ENCODE measurements around the gene PITPNC1.
"Not testable (repeated sequence)": the region's sequence is repeated elsewhere in the genome, so short reads cannot be mapped to it uniquely, and the experiment has no call there.

Gene PITPNC1

DNA sequence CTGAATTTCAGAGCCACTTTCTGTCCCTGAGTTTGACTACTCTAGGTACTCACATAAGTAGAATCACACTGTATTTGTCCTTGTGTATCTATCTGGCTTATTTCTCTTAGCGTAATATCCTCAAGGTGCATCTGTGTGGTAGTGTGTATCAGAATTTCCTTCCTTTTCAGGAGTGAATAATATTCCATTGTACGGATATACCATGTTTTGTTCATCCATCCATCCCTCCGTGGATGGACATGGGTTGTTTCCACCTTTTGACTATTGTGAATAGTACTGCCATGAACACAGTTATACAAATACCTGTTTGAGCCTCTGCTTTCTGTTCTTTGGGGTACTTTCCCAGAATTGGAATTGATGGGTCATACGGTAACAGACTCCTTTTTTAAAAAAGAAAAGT, 111.7 kb downstream of the PITPNC1 start:
- DNase-seq (ENCODE audit: low spot score) = no peak

DNA sequence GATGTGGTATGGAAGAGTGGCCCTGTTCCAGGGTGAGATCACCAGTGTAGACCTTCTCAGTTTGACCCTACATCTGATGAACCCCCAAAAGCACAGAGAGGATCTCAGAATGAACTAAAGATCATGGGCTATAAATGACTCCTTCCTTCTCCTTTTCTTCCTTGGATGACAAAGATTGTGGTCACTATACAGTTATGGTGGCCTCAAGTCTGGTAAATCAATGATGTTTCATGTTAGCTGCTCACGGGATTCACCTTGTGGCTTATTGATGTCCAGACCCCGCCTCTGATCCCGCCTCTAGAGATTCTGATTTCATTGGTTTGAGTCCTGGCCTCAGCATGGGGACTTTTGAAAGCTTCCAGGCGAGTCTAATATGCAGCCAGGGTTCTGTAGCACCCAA, 112.2 kb downstream of the PITPNC1 start:
- no peak for DNase-seq (ENCODE audit: low spot score)

DNA sequence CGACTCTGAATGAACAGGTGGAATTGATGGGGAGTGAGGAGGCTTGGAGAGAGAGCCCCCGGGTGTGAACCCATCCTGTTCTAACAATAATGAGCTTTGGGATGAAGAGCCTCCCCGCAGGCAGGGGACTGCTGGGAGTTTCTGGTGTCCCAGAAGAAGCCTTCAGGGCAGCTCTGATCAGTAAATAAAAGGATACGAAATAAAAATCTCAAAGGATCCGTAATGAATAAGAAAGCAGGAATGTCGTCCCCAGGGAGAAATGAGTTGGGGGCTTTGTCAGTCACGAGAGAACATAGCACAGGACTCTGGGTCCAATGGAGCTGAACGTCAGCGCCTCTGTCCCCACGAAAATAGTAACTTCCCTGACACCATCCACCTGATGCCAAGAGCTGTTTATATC, 113.4 kb downstream of the PITPNC1 start:
- DNase-seq (ENCODE audit: low spot score) = no peak

DNA sequence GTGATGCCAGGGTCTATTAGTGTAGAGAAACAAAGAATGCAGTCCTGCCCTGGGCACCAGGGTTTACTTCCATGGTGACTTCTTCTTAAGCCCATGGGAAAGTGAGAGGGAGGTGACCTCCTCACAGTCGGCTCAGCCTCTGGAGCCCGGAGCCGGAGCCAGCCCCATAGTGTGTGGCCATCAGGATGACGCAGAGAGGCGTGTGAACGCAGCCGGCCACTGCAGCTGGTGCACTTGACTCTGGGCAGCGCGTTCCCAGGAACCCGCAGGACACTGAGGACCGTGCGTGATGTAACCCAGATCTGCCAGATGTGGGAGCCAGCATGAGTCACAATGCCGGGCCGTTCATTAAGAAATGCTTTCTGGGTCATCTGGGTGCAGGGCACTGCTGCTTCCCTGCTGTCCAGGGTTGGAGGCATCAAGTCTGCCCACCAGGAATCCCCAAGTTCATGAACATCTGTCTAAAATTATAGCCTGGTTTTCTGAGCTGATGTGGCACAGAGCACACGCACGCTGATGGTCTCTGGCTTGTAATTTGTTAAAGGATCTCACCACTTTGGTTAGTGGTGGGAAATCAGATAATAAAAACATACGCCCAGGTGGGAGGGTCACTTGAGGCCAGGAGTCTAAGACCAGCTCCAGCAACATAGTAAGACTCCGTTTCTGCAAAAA, 114.1 kb downstream of the PITPNC1 start:
- DNase-seq (ENCODE audit: low spot score) = peak; percentile 20

DNA sequence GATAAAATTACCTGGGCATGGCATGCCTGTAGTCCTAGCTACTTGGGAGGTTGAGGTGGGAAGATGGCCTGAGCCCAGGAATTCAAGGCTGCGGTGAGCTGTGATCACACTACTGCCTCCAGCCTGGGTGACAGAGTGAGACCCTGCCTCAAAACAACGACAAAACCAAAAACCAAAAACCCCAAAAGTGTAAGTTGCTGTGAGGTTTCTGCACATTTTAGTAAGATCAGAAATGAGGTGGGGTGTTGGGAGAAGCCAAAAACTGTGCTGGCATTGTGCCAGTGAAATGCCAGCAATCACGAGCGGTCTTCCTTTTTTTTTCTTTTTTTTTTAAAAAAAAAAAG, 114.6 kb downstream of the PITPNC1 start:
- no peak for DNase-seq (ENCODE audit: low spot score)

DNA sequence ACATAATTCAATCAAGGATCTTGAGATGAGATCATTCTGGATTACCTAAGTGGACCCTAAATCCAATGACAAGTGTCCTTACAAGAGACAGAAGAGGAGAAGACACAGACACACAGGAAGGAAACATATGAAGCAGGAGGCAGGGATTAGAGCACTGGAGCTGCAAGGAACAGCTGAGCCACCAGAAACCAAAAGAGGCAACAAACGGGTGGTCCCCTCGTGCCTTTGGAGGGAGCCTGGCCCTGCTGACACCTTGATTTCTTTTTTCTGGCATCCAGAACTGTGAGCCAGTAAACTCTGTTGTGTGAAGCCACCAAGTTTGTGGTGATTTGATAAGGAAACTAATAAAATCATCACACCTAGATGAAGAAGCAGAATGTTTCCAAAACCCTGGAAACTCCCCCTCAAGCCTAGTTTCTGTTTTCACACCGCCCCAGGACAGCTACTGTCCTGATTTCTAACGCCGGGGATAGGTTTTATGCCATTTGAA, 115.2 kb downstream of the PITPNC1 start:
- DNase-seq (ENCODE audit: low spot score) = no peak

DNA sequence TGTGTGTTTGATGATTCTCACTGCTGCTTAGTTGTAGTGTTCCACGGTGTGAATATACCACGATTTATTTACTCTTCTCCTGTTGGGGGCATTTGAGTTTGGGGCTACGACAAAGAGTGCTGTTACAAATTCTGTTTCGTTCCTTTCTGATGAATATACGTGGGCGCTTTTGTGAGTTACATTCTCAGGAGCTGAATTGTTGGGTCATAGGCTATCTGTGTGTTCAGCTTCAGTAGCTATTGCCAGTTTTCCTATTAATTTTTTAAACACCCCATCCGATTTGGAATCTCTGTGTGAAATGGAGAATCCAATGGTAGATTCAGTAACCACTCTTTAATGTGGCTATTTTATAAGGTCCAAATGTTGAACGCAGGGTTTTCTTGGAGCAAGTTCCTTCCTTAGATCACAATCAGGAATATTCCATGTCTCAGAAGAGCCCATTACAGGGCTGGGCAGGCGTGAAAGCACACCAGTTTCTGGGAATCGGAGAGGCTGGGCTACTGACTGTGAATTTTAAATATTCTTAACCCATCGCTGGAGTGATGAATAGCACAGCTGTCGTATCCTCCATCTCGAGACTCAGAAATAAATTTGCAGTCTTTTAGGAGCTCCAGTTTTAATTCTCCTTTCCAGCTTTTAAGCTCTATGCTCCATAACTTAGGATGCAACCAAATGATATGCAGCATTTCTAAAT, 115.9 kb downstream of the PITPNC1 start:
- DNase-seq (ENCODE audit: low spot score) = no peak

DNA sequence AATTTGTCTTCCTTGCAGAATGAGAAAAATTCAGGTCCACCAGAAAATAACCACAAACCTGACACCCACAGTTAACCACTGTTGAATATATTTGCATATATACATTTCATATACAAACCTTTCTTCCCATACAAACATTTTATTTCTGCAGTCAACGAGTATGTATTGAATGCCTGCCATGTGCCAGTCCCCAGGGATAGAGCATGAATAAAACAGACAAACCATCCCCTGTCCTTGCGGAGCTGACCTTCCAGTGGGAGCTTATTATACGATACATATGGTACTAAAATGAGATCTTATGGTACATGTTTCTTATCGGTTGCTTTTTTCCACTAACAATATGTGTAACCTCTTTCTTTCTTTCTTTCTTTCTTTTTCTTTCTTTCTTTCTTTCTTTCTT, 116.7 kb downstream of the PITPNC1 start:
- DNase-seq (ENCODE audit: low spot score) = no peak

DNA sequence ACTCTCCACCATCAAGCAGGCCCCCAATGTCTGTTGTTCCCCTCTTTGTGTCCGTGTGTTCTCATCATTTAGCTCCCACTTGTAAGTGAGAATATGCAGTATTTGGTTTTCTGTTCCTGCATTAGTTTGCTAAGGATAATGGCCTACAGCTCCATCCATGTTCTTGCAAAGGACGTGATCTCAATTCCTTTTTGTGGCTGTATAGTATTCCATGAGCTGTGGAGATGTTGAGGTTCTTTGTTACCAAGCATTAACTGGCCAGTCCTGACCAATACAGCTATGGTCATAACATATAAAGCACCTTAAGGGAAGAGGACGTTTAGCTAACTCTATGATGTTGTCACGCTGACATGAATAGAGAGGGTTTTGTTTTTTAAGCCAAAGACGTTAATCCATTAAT, 118.5 kb downstream of the PITPNC1 start:
- not testable (repeated sequence) for DNase-seq (ENCODE audit: low spot score)

DNA sequence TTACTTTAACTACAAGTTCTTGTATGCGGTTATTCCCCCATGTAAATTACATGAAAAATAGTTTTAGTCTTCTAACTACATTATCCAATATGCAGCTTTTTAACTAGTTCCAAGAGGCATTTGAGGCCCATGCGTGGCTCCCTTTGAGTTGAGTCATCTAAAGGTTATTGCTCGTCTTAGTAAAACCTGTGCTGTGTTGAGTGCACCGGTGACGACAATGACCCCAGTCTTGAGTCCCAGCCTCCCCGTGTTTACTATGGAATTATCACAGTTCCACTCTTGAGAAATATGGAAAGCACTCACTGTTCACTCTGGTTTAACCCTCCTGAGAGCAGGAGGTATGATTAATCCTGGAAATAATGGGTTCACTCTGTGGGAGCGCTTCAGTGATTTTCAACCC, 119.2 kb downstream of the PITPNC1 start:
- DNase-seq (ENCODE audit: low spot score) = no peak

DNA sequence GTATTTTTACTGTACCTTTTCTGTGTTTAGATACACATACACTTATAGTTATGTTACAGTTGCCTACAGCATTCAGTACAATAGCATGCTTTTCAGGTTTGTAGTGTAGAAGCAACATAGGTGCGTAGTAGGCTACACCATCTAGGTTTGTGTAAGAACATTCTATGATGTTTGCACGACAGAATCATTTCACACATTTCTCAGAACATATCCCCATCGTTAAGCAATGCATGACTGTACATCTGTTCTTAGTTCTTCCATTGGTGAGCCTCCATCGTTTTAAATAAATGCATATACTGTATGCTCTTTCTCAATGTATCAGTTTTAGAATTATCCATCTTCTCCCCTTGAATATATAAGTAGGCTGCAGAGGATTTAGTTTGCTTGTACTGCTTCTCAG, 122.6 kb downstream of the PITPNC1 start:
- DNase-seq (ENCODE audit: low spot score) = no peak

DNA sequence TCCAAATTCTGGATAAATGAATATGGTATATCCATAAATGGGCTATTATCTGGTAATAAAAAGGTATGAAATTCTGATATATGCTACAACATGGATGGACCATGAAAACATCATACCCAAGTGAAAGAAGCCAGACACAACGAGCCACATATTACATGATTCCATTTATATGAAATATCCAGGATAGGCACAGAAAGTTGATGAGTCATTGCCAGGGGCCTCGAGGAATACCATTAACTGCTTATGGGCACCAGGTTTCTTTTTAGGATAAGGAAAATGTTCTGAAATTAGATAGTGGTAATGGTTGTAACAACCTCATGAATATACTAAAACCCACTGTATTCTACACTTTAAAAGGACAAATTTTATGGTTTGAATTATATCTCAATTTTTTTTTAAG, 123.2 kb downstream of the PITPNC1 start:
- DNase-seq (ENCODE audit: low spot score) = no peak

DNA sequence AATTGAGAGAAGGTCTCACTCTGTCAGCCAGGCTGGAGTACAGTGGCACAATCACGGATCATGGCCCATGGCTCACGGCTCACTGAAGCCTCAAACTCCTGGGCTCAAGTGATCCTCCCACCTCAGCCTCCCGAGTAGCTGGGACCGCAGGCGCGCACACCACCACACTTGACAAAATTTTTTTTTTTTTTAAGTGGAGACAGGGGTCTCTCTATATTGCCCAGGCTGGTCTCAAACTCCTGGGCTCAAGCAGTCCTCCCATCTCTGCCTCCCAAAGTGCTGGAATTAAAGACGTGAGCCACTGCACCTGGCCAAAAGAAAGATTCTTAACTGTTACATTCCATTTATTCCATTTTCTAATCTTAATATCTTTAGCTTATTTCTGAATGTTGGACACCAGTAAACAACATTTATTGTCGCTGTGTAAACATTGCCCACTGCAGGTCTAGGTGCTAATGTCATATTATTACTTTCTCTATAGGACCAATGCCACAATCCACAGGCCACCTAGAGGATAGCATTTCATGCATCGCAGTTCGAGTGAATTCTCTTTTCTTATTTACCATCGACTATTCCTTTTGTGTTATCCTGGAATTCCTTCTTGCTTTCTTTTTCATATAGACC, 123.7 kb downstream of the PITPNC1 start:
- DNase-seq (ENCODE audit: low spot score) = no peak

DNA sequence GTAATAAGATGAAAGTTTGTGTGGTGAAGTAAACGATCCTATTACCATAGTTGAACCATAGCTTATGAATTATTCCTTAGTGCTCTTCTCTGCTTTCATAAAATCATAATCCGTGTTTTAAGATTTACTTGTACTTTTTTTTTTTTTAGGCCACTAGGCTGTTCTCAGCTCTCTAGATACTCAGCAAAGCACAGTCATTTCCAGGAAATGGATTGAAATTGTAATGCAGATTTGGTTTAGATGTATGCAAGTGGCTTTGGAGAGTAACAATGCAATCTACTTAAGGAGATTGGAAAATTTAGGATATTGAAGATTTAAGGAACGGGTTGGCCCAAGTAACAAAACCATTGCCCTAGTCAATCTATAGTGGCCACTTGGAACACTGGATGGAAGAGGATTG, 125.1 kb downstream of the PITPNC1 start:
- DNase-seq (ENCODE audit: low spot score) = no peak

DNA sequence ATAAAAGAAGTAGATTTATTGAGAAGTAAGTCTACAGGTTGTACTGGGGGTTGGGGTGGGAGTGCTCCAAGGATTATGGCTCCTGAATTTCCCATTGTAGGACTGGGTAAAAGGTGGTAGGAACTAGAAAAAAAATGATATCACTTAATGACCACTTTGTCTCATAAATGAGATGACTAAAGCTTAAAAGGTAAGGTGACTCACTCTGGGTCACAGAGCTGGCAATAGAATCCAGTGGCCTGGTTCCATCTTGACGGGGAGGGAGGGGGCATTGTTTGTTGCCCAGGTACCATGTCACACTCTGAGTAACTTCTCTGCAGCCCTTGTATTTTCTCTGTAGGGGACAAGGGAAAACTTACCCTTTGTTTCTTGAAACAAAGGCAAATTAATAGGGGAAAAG, 126.1 kb downstream of the PITPNC1 start:
- DNase-seq (ENCODE audit: low spot score) = peak; percentile 77

DNA sequence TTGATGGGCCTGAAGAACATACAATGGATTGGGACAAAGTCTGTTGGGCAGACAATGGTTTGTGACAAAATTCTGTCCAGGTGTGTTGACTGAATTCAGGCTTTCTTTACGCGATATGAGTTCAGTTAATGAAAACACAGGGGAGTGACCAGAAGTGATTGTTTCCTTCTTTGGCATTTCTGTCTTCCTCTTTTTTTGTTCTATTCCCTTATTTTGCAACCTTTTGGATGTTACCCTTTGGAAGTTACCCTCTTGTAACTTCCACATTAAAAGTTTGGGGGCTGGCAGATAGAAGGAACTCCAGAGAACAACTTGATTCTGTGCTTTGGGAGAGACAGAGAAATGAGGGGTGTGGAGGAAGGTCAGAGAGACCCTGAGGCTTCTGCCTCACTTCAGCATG, 126.7 kb downstream of the PITPNC1 start:
- DNase-seq (ENCODE audit: low spot score) = no peak

DNA sequence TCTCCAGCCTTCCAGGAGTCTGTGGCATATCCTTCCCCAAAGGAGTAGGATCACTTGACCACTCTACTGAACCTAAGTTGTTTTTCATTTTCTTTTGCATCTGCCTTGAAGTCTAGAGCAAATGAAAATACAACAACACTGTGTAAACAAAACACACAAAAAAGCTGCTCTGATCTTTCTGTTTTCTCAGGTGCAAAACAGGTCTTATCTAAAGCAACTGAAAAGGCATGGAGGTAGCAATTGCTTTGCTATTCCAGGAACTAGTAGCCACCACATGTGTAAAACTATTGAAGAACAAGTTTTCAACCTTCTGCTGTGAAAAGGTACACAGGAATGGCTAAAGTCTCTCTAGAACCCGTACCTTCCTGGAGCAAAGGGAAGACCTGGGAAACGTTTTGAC, 127.1 kb downstream of the PITPNC1 start:
- no peak for DNase-seq (ENCODE audit: low spot score)

DNA sequence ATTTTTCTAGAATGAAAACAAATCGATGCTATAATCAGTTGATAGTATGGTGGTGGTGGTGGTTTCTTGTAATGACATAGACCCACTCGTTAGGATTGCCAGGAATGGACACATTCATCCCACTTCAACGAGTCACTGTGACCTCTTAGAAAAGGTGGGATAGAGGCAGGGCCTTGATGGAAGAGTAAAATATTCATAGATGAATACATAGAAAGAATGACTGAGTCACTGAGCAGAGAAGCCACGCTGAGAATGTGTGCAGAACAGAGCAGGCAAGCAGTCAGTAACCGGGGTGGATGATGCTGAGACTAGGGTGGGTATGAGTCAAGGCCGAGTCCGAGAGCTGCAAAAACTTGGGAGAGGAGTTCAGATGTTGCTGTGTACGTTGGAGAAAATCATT, 129.9 kb downstream of the PITPNC1 start:
- DNase-seq (ENCODE audit: low spot score) = no peak

DNA sequence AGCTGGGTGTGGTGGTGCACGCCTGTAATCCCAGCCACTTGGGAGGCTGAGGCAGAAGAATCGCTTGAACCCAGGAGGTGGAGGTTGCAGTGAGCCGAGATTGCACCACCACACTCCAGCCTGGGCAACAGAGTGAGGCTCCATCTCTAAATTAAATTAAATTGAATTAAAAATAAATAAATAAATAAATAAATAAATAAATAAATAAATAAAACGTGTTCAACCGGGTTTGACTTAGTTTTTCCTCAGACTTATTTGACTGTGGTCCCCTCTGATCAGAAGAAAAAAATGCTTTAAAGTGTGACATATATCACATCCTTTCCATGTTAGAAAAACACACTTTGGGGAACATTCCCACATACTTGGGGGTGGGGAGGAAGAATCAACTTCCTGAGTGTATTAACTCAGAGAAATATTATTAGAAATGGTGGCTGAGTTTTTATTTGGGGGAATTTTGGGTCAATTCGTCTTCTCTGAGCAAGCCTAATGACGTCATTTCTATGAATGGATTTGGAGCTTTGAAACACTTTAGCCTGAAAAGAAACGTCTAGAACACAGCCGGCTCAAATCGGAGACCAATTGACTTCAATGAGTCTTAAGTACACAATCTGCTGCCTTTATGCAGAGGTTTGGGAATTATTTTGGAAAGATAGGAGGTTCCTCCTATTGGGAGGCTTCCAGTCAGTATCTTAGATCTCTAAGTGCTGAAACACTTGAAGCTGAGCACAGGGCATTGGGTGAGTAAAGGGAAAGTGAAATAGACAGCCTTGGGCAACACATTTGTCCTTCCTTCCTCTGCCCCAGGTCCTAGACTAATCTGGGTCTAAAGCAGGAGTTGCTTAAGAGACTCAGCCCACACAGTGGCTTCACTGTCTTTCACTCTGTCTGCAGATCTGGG, 132.6 kb downstream of the PITPNC1 start:
- DNase-seq (ENCODE audit: low spot score) = no peak

DNA sequence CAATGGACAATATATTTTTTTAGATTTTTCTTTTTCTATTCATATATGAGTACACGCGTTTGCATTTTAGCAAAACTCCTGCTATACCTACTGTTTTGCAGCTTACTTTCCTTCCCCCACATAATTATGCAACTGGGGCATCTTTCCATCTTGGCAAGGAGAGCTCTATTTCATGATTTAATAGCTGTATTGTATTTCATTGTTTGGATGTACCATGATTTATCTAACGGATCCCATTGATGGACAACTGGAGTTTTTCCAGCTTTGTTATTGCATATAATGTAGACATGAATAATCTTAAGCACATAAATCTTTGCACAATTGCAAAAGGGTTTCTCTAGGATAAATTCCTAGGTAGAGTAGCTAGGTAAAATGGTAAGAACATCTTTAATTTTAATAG, 133.9 kb downstream of the PITPNC1 start:
- no peak for DNase-seq (ENCODE audit: low spot score)

DNA sequence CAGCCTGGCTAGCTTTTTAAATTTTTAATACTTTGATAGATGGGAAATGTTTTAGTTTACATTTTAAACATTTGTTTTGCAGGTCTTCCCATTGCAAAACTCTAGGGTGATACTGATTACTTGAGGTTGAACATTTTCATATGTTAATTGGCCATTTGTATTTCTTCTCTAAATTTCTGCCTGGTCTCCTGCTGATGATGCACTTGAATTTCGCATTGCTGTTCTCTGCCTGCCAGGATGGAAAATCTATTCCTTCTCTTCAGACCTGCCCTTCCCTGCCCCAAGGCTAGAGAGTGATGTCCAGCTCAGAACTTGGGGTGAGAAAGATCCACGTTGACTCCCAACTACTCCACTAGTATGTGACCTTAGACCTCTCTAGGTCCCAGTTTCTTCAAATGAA, 134.7 kb downstream of the PITPNC1 start:
- DNase-seq (ENCODE audit: low spot score) = no peak

DNA sequence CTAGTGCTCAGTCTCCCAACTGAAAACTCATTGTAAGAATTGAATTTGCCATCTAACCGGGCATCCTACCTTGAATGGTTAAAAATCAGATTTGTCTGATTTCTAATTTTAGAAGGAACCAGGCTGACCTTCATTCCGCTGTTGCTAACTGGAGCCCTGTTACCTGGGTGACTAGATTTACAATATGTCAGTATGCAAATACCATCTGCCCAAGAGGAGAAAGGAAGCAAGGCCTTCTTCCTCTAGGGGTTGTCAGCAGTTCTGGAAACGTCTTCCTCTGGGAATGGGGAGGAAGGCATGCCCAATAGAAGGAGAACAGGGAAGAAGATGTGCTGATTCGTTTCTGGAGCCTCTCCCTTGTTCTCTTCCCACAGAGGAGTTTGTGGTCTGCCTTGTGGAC, 137.9 kb downstream of the PITPNC1 start:
- DNase-seq (ENCODE audit: low spot score) = no peak
